Measurements from ENCODE around the gene MCRS1. TPM values are rescaled to one million over a fixed set of nuclear protein-coding genes. Genes with fewer than 3 reads are reported as not detected.
"Not testable (repeated sequence)": the region's sequence is repeated elsewhere in the genome, so short reads cannot be mapped to it uniquely, and the experiment has no call there.

MCRS1 gene
- total and polyA plus RNA-seq, 7 experiments from 2014 or later, result 55.5 to 85.2 (median 70.3) TPM

- ChIA-PET POLR2A (interaction anchor here (0.9 to 2.1 kb wide), 3 partner anchors 141 to 153 kb away, joined by 3 to 10 read pairs (median 4); partner anchors contain the start of gene SPATS2), CTCF (interaction anchor here (0.6 to 15.6 kb wide), 6 partner anchors 13 to 222 kb away, joined by 3 to 270 read pairs (median 6); partner anchors contain the start of gene SPATS2)
- no peaks in the 10 kb centered on the region for H3K36me3 ChIP-seq (ENCODE audit: control insufficient read depth in 2 of 3, insufficient read depth in 3 of 3, low read length in 3 of 3)
- Mint-ChIP-seq H3K36me3 (peaks cover 0 to 2% (median 0%) of the 10 kb centered on the region in 5 donors), H3K9me3 (no peaks in the 10 kb centered on the region), H3K27me3 (no peaks in the 10 kb centered on the region), H3K4me1 (peaks cover 0 to 6% (median 0%) of the 10 kb centered on the region in 7 donors), H3K4me3 (no peak overlapping the region), H3K27ac (no peak overlapping the region)
- no peaks in the 10 kb centered on the region for H3K9me3 ChIP-seq (ENCODE audit: control insufficient read depth in 2 of 3, low read length in 3 of 3)
- no peaks in the 10 kb centered on the region for H3K4me1 ChIP-seq (ENCODE audit: control insufficient read depth in 2 of 2, insufficient read depth in 2 of 2, low read length in 2 of 2)
- no peaks in the 10 kb centered on the region for H3K27me3 ChIP-seq (ENCODE audit: control insufficient read depth in 2 of 2, insufficient read depth in 2 of 2, low read length in 2 of 2)
- H3K4me3 ChIP-seq (ENCODE audit: low read length), result no peak overlapping the region
- intact Hi-C loops (cut with micrococcal nuclease), result no loop called here
- no peak for ATAC-seq
- no peak overlapping the region for H3K27ac ChIP-seq (ENCODE audit: low read depth, low read length)
- no peak for DNase-seq
Measured at GRCh38 chr12:49511410-49511809, 56.5 kb downstream of the MCRS1 start.

GRCh38 chr12:49509681-49510080 lies 58.3 kb downstream of the MCRS1 start:
- H3K4me1 Mint-ChIP-seq; DNase-seq; H3K27ac ChIP-seq (ENCODE audit: low read depth, low read length); H3K4me3 ChIP-seq (ENCODE audit: low read length); POLR2A ChIA-PET; H3K9me3 Mint-ChIP-seq; ATAC-seq; H3K36me3 ChIP-seq (ENCODE audit: control insufficient read depth in 2 of 3, insufficient read depth in 3 of 3, low read length in 3 of 3); H3K36me3 Mint-ChIP-seq; H3K9me3 ChIP-seq (ENCODE audit: control insufficient read depth in 2 of 3, low read length in 3 of 3); intact Hi-C loops (cut with micrococcal nuclease); H3K4me1 ChIP-seq (ENCODE audit: control insufficient read depth in 2 of 2, insufficient read depth in 2 of 2, low read length in 2 of 2); H3K4me3 Mint-ChIP-seq; H3K27me3 ChIP-seq (ENCODE audit: control insufficient read depth in 2 of 2, insufficient read depth in 2 of 2, low read length in 2 of 2); H3K27ac Mint-ChIP-seq; H3K27me3 Mint-ChIP-seq: not testable (repeated sequence)
- CTCF ChIA-PET, result interaction anchor here (0.6 to 15.6 kb wide), 4 partner anchors 76 to 150 kb away, joined by 3 to 270 read pairs (median 6); partner anchors contain the start of gene SPATS2

Other genes starting within 250 kb of the MCRS1 start
- gene TROAP, start 244.9 kb downstream of the MCRS1 start, total RNA-seq, result 10 to 100 TPM in 1 of 5 experiments, 1 to 10 TPM in 2, under 1 TPM in 1, not detected in 1; 0.83 to 58.2 (median 1.3) TPM
- under 1 TPM in 1 of 2 donors, not detected in 1; 0.21 TPM for gene TROAP, start 244.9 kb downstream of the MCRS1 start, polyA plus RNA-seq
- not detected for gene C1QL4, start 231.0 kb downstream of the MCRS1 start, total RNA-seq
- gene C1QL4, start 231.0 kb downstream of the MCRS1 start, polyA plus RNA-seq, result not detected
- not detected for gene DNAJC22, start 221.3 kb downstream of the MCRS1 start, total RNA-seq
- not detected for gene DNAJC22, start 221.3 kb downstream of the MCRS1 start, polyA plus RNA-seq
- gene SPATS2, start 200.7 kb downstream of the MCRS1 start, total RNA-seq, result 1 to 10 TPM; 7.4 to 9.8 (median 8.9) TPM
- gene SPATS2, start 200.7 kb downstream of the MCRS1 start, polyA plus RNA-seq, result 1 to 10 TPM; 3.0 to 7.8 TPM
- 1 to 10 TPM in 4 of 5 experiments, under 1 TPM in 1; 0.99 to 5.3 (median 3.8) TPM for gene KCNH3, start 29.1 kb downstream of the MCRS1 start, total RNA-seq
- 1 to 10 TPM; 1.9 to 3.8 TPM for gene KCNH3, start 29.1 kb downstream of the MCRS1 start, polyA plus RNA-seq
- gene FAM186B, start 37.5 kb upstream of the MCRS1 start, total RNA-seq, result 1 to 10 TPM in 1 of 5 experiments, under 1 TPM in 4; 0.24 to 1.1 (median 0.51) TPM
- gene FAM186B, start 37.5 kb upstream of the MCRS1 start, polyA plus RNA-seq, result under 1 TPM; 0.13 to 0.26 TPM
- gene PRPF40B, start 55.4 kb upstream of the MCRS1 start, total RNA-seq, result 10 to 100 TPM in 4 of 5 experiments, 1 to 10 TPM in 1; 7.8 to 24.1 (median 12.1) TPM
- gene PRPF40B, start 55.4 kb upstream of the MCRS1 start, polyA plus RNA-seq, result 1 to 10 TPM; 2.0 to 4.2 TPM
- gene FMNL3, start 139.3 kb upstream of the MCRS1 start, total RNA-seq, result 10 to 100 TPM; 33.3 to 40.4 (median 39.7) TPM
- 10 to 100 TPM; 10.4 to 12.0 TPM for gene FMNL3, start 139.3 kb upstream of the MCRS1 start, polyA plus RNA-seq
- gene TMBIM6, start 173.4 kb upstream of the MCRS1 start, total RNA-seq, result 100 to 1,000 TPM; 307 to 432 (median 381) TPM
- gene TMBIM6, start 173.4 kb upstream of the MCRS1 start, polyA plus RNA-seq, result 100 to 1,000 TPM; 835 to 916 TPM